Osteoblast (primary cell): ENCODE data around the gene XAGE5. TPM values are rescaled to one million over a fixed set of nuclear protein-coding genes. Genes with fewer than 3 reads are reported as not detected.
"Not testable (repeated sequence)": the region's sequence is repeated elsewhere in the genome, so short reads cannot be mapped to it uniquely, and the experiment has no call there.

ENCODE experiments used
- DNase-seq: peaks from one replicate; pipeline ENCODE4 v3.0.0; 2011; ENCODE audit warnings: low spot score, mixed read lengths; ENCODE audit not compliant: insufficient read length; ENCODE audit errors: missing footprints
- H2AFZ ChIP-seq: 2 replicates; pipeline ENCODE4 v1.6.0; 2011; ENCODE audit warnings: mild to moderate bottlenecking, low read length
- H3K27ac ChIP-seq: 2 replicates; pipeline ENCODE4 v1.5.1; 2011; ENCODE audit warnings: mild to moderate bottlenecking, low read depth, low read length, moderate library complexity
- H3K27me3 ChIP-seq: 2 replicates; pipeline ENCODE4 v1.6.0; 2012; ENCODE audit warnings: mild to moderate bottlenecking, control low read depth, inconsistent platforms, low read length, moderate library complexity; ENCODE audit not compliant: insufficient read depth
- H3K36me3 ChIP-seq: 2 replicates; pipeline ENCODE4 v1.5.1; 2011; ENCODE audit warnings: mild to moderate bottlenecking, low read length, control low read depth, moderate library complexity; ENCODE audit not compliant: insufficient read depth
- H3K4me1 ChIP-seq: 2 replicates; pipeline ENCODE4 v1.5.1; 2011; ENCODE audit warnings: mild to moderate bottlenecking, low read length, control low read depth, moderate library complexity; ENCODE audit not compliant: insufficient read depth
- H3K4me2 ChIP-seq: 2 replicates; pipeline ENCODE4 v1.6.0; 2011; ENCODE audit warnings: mild to moderate bottlenecking, low read length; ENCODE audit not compliant: insufficient read depth
- H3K4me3 ChIP-seq: fragments of 200-600 bp; sonication (generic); 3 replicates; pipeline ENCODE4 v1.5.1; 2012; ENCODE audit warnings: mild to moderate bottlenecking, low read length, inconsistent platforms; ENCODE audit not compliant: insufficient read depth
- H3K79me2 ChIP-seq: 2 replicates; pipeline ENCODE4 v1.6.0; 2012; ENCODE audit warnings: mild to moderate bottlenecking, low read length, control low read depth, inconsistent platforms; ENCODE audit not compliant: insufficient read depth
- H3K9me3 ChIP-seq: 2 replicates; pipeline ENCODE4 v1.5.1; 2011; ENCODE audit warnings: low read depth, low read length, control low read depth
- H4K20me1 ChIP-seq: 2 replicates; pipeline ENCODE4 v1.6.0; 2012; ENCODE audit warnings: mild to moderate bottlenecking, low read length, control low read depth; ENCODE audit not compliant: insufficient read depth
- CTCF ChIP-seq: IDR thresholded peaks from 2 replicates; pipeline ENCODE4 v1.5.1; 2011; ENCODE audit warnings: mild to moderate bottlenecking, low read depth, low read length, moderate library complexity; ENCODE audit errors: extremely low read depth
- total RNA-seq: library from RNA; depleted of rRNA; stranded (reverse); fragments of >200 nt; gene quantifications from 2 replicates; pipeline ENCODE4 v1.2.3, GENCODE V29; 2012

The XAGE5 gene
- total RNA-seq = not detected in 2 replicates

GRCh38 chrX:52811065-52811625, at the start of gene XAGE5:
TSS of gene XAGE5 (plus strand) at chrX:52811287. CDS start at chrX:52812567, 1,280 bp downstream.
- no peak within 1 kb of the TSS for H3K4me3 ChIP-seq
- TF ChIP-seq CTCF = no peak
- H3K36me3 ChIP-seq = no peaks in the 10 kb centered on the region
- H2AFZ ChIP-seq = no peak within 1 kb of the TSS
- H3K27me3 ChIP-seq = peaks cover 13% of the 10 kb centered on the region
- no peaks in the 10 kb centered on the region for H3K9me3 ChIP-seq
- DNase-seq = no peak
- no peaks in the 10 kb centered on the region for H4K20me1 ChIP-seq
- no peak within 1 kb of the TSS for H3K4me2 ChIP-seq
- no peaks in the 10 kb centered on the region for H3K4me1 ChIP-seq
- H3K79me2 ChIP-seq = no peaks in the 10 kb centered on the region
- no peak within 1 kb of the TSS for H3K27ac ChIP-seq

- DNase-seq, H3K27me3 ChIP-seq, H3K4me3 ChIP-seq, H4K20me1 ChIP-seq, H2AFZ ChIP-seq, H3K27ac ChIP-seq, H3K4me1 ChIP-seq, H3K79me2 ChIP-seq, H3K9me3 ChIP-seq, H3K4me2 ChIP-seq, H3K36me3 ChIP-seq: not testable (repeated sequence)
Observed at GRCh38 chrX:52765983-52766382, 45.1 kb upstream of the XAGE5 start.

GRCh38 chrX:52773504-52773903, 37.6 kb upstream of the XAGE5 start:
- H3K4me3 ChIP-seq, H3K79me2 ChIP-seq, H3K4me2 ChIP-seq, DNase-seq, H4K20me1 ChIP-seq, H3K36me3 ChIP-seq, H3K27me3 ChIP-seq, H3K4me1 ChIP-seq, H3K9me3 ChIP-seq, H3K27ac ChIP-seq, H2AFZ ChIP-seq: not testable (repeated sequence)

- H3K79me2 ChIP-seq, H2AFZ ChIP-seq, H3K4me3 ChIP-seq, H4K20me1 ChIP-seq, DNase-seq, H3K27me3 ChIP-seq, H3K4me1 ChIP-seq, H3K4me2 ChIP-seq, H3K27ac ChIP-seq, H3K36me3 ChIP-seq, H3K9me3 ChIP-seq: not testable (repeated sequence)
Observed at GRCh38 chrX:52797327-52797726, 13.8 kb upstream of the XAGE5 start, which contains the start of gene SPANXN5. TSS of gene SPANXN5 (minus strand) at chrX:52797427. CDS start at chrX:52797348, 79 bp downstream.

- H3K4me2 ChIP-seq = not testable (repeated sequence)
Observed at GRCh38 chrX:52804876-52805275, 6.2 kb upstream of the XAGE5 start.

GRCh38 chrX:52819788-52820187, 8.7 kb downstream of the XAGE5 start:
- TF ChIP-seq CTCF = no peak
- H3K4me3 ChIP-seq = no peak overlapping the region
- no peak overlapping the region for H2AFZ ChIP-seq
- H4K20me1 ChIP-seq = no peaks in the 10 kb centered on the region
- H3K4me1 ChIP-seq = no peaks in the 10 kb centered on the region
- peaks cover 18% of the 10 kb centered on the region for H3K27me3 ChIP-seq
- H3K36me3 ChIP-seq = no peaks in the 10 kb centered on the region
- no peak overlapping the region for H3K27ac ChIP-seq
- H3K79me2 ChIP-seq = no peaks in the 10 kb centered on the region
- no peak overlapping the region for H3K4me2 ChIP-seq
- no peak for DNase-seq
- H3K9me3 ChIP-seq = no peaks in the 10 kb centered on the region

More at GRCh38 chrX:52804876-52805275, 6.2 kb upstream of the XAGE5 start:
- not testable (repeated sequence) for DNase-seq, H3K36me3 ChIP-seq, H3K79me2 ChIP-seq, H3K4me3 ChIP-seq, H3K9me3 ChIP-seq, H4K20me1 ChIP-seq, H3K4me1 ChIP-seq, H2AFZ ChIP-seq, H3K27ac ChIP-seq, H3K27me3 ChIP-seq
